Stimulated activated CD4-positive, alpha-beta T cell treated with anti-CD3 and anti-CD28 coated beads, TNF-alpha, amount 100 ng/mL, for 4 hours (primary cell): ENCODE results near the gene MICAL3.
"Not testable (repeated sequence)": the region's sequence is repeated elsewhere in the genome, so short reads cannot be mapped to it uniquely, and the experiment has no call there.

ENCODE experiments used
- DNase-seq, 3 experiments: peaks; one replicate each; pipeline ENCODE4 v3.0.0-alpha.2; 2020; ENCODE audit warnings: low read depth in 3 of 3

Gene MICAL3

GRCh38 chr22:18060646-18061620 lies 36.6 kb upstream of the MICAL3 start:
- no peak for DNase-seq

GRCh38 chr22:18059991-18060390 lies 35.6 kb upstream of the MICAL3 start:
- no peak for DNase-seq

GRCh38 chr22:18059473-18059872 lies 35.1 kb upstream of the MICAL3 start:
- DNase-seq, result no peak

GRCh38 chr22:18059094-18059417 lies 34.7 kb upstream of the MICAL3 start:
- no peak for DNase-seq

- DNase-seq, result no peak
These were observed 34.2 kb upstream of the MICAL3 start for GRCh38 chr22:18058371-18059093.

- no peak for DNase-seq
These were observed 33.3 kb upstream of the MICAL3 start for GRCh38 chr22:18057568-18058209.

GRCh38 chr22:18056807-18057474 lies 32.6 kb upstream of the MICAL3 start:
- DNase-seq, result no peak

- no peak for DNase-seq
These were observed 31.9 kb upstream of the MICAL3 start for GRCh38 chr22:18056161-18056666.

GRCh38 chr22:18055619-18056160 lies 31.3 kb upstream of the MICAL3 start:
- no peak for DNase-seq

GRCh38 chr22:18053216-18053946 lies 29.0 kb upstream of the MICAL3 start:
- DNase-seq, result not testable (repeated sequence)

GRCh38 chr22:18051113-18051512 lies 26.8 kb upstream of the MICAL3 start:
- DNase-seq, result not testable (repeated sequence)

- no peak for DNase-seq
These were observed 25.7 kb upstream of the MICAL3 start for GRCh38 chr22:18050065-18050464.

- no peak for DNase-seq
These were observed 24.1 kb upstream of the MICAL3 start for GRCh38 chr22:18048441-18048898.

- DNase-seq, result no peak
These were observed 23.7 kb upstream of the MICAL3 start for GRCh38 chr22:18048041-18048440.

GRCh38 chr22:18045794-18046193 lies 21.4 kb upstream of the MICAL3 start:
- DNase-seq, result no peak

- DNase-seq, result no peak
These were observed 20.3 kb upstream of the MICAL3 start for GRCh38 chr22:18044548-18045271.

- DNase-seq, result no peak
These were observed 18.3 kb upstream of the MICAL3 start for GRCh38 chr22:18042685-18043084.

GRCh38 chr22:18040898-18041297 lies 16.5 kb upstream of the MICAL3 start:
- not testable (repeated sequence) for DNase-seq

GRCh38 chr22:18035751-18036150 lies 11.4 kb upstream of the MICAL3 start:
- DNase-seq, result no peak

GRCh38 chr22:18034076-18034475 lies 9.7 kb upstream of the MICAL3 start:
- no peak for DNase-seq
